Superior temporal gyrus (tissue), 1 donor: Measurements from ENCODE around the gene PCYT1A.
"Not testable (repeated sequence)": the region's sequence is repeated elsewhere in the genome, so short reads cannot be mapped to it uniquely, and the experiment has no call there.

ENCODE experiments used
- DNase-seq: peaks from one replicate; pipeline ENCODE4 v3.0.0-alpha.2; 2016; ENCODE audit errors: extremely low spot score

PCYT1A gene

DNA sequence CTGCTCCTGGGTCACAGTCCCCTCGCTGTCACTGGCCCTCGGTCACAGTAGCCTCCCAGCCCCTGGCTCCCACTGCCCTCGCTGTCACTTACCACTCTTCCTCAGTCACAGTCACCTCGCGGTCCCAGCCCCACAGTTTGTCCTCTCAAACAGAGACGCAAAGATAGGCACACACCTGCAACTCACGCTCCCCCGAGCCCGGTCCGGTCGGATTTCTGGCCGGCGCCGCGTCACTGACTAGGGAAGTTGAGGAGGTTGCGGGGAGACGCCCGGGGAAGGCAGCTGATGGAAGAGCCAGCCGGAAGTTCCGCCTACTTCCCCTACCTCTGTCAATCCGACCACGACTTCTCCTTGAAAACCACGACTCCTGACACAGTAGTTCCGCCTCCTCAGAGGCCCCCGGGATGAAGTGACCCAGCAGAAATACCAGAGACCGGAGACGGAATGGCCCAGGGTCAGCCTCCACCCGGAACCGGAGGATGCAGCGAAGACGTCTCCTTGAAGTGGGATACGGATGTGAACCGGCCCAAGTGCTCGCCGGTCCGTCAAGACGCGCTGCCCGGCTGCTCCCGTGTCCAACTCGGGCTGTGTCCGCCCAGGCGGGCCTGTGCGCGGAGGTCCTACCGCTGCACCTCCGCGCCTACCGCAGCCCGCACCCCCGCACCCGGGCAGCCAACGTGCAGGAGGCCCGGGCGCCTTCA is at the start of gene PCYT1A:
TSS of gene PCYT1A (minus strand) at position 287 of the 701 bp plus-strand sequence. CDS start 17,195 bp downstream, outside the sequence.
- peak; percentile 94 for DNase-seq

DNA sequence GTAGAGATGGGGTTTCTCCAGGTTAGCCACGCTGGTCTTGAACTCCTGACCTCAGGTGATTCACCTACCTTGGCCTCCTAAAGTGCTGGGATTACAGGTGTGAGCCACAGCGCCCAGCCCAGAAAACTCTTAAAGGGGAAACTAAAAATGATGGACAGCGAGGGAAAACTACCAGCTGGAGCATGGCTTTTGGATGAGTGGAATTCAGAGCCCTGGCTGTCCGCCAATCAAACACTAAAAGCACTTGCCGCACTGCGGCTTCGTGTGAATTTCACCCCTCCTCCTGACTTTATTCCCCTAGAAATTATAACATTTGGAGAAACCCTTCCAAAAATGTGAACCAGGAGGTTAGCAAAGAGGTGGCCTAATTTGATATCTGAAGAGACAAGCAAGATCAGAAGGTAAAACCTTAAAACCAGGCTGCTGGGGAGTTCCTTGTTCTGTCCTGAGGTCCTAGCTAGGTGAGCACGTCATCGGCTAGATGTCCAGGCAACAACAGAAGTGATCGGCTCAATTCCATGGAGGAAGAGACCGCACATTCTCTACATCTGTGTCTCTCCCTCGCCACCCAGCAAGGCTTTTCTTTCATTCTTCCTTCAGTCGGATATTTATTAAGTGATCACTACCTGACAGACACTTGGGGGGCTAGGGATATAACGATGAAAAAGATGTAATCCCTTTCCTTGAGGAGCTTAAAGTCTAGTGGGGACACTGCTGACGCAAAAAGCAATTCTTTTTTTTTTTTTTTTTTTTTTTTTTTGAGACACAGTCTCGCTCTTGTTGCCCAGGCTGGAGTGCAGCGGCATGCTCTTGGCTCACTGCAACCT is 49.0 kb upstream of the PCYT1A start:
- DNase-seq = no peak

DNA sequence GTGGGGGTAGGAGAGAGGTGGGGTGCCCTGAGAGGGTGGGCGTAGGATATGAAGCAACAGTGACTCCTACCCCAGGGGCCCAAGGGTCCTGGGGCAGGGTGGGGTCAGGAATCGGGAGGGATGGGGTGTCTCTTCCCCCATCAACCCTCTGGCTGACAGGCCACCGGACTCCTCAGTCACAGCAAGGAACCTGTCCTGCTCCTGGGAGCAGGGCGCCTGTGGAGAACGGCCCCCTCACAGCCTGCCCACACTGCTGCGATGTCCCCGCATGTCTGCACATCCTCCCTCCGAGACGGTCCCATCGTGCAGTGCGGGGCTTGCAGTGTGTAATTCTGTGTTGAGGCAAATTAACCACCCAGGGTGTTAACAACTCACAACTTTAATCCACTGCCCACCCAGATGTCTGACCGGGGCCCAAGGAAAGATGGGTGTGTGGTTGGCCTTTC is 48.0 kb upstream of the PCYT1A start:
- no peak for DNase-seq

DNA sequence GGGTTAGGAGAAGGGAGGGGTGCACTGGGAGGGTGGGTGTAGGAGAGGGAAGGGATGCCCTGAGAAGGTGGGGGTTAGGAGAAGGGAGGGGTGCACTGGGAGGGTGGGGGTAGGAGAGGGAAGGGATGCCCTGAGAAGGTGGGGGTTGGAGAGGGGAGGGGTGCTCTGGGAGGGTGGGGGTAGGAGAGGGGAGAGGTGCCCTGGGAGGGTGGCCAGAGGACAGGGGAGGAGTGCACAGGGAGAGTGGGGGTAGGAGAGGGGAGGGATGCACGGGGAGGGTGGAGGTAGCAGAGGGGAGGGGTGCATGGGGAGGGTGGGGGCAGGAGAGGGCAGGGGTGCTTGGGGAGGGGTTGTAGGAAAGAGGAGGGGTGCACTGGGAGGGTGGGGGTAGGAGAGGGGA is 47.5 kb upstream of the PCYT1A start:
- DNase-seq = no peak

DNA sequence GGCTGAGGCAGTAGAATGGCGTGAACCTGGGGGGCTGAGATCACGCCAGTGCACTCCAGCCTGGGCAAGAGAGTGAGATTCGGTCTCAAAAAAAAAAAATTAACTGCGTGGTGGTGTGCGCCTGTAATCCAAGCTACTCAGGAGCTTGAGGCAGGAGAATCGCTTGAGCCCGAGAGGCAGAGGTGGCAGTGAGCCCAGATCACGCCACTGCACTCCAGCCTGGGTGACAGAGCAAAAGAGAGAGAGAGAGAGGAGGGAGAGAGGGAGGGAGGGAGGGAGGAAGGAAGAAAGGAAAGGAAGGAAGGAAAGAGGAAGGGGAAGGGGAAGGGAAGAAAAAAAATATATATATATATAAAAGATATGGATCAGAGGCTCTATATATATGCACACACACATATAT is 44.6 kb upstream of the PCYT1A start:
- DNase-seq = no peak

DNA sequence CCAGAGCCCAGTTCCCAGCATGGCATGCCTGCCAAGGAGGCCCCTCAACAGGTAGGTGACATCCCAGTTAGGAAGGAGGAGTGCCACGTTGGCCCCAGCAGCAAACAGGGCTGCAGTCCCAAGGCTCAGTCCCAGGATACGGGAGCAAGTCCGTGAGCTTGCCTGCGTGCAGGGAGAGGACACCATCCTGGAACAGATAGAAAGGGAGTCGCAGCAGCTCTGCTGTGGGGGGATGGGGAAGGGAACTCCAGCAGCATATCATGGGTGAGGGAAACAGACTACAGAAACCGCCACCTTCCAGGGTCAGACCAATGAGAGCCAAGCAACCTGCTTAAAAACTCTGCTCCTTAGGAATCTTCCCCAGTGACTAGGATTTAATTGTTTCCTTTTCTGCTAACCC is 39.9 kb upstream of the PCYT1A start:
- no peak for DNase-seq

DNA sequence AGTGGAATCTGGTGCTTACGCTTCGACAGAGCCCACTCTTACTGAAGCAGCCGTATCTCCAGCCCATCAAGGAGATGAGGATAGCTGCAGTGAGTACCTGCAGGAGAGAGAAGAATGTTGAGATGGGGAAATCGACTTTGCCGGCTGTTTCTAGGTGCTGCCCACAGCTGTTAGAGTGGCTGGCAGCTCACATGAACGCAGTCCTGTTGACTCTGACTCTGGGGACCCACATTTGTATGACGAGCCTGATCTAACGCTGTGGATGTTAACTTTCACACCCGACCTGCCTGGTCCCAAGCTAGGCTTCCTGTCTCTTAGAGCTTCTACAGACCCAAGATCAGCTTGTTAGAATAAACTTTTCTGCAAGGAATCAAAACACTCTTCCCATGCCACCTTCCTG is 39.4 kb upstream of the PCYT1A start:
- DNase-seq = no peak

DNA sequence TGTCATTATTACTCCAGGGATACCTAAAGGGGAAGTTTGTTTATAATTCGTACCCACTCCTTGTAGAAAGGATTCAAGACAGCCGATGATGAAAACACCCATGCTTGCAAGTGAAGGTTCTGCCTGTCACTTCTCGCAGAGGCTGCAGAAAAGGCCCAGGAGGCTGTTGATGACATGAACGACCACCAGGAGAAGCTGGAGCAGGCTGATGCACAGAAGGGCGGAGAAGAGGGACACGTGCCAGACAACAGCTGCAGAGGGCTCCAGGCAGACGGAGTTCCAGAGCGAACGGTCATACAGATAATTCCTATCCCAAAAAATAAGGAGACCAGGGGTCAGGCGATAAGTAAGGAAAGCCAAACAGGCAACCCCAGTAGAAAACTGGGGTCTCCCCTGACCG is 36.2 kb upstream of the PCYT1A start:
- no peak for DNase-seq

DNA sequence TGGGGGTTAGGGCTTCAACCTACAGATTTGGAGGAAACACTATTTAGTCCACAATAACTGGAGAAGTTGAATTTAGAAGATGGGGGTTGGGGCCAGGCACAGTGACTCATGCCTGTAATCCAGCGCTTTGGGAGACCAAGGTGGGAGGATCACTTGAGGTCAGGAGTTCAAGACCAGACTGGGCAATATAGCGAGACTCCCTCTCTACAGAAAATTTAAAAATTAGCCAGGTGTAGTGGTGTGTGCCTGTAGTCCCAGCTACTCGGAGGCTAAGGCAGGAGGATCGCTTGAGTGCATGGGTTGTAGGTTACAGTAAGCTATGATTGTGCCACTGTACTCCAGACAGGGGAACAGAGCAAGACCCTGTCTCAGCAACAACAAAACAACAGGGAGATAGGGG is 35.5 kb upstream of the PCYT1A start:
- DNase-seq = no peak

DNA sequence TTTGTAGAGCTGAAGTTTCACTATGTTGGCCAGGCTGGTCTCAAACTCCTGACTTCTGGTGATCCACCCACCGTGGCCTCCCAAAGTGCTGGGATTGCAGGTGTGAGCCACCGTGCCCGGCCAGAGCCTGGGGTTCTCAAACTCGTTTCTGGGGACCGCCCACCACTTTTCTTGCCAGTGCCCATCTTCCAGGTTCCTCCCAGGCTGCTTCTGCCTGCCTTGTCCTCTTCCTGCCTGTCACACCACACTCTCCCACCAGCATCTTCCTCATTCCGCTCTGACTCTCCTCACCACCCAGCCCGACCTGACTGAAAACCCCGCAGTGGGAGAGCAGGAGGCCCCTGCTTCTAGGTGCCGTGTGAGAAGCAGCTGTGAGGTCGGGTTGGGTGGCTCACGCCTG is 33.6 kb upstream of the PCYT1A start:
- DNase-seq = no peak

DNA sequence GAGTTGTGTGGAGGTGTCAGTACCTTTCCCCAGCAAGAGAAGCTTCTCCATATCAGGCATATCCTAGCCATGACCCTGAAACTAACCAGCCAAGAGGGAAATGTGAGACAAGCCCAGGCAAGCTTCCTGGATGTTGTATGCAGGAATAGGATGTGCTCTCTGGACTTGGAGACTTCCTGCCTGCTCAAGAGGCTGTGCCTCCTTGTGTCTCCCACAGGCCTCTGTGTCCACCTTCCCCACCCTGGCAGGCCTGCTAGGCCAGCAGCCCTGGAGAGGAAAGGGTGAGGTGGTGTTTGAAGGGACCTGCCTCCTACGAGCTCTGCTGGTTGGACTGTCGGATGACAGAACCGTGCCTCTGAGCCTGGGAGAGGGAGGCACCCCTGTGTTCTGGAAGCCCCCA is 32.6 kb upstream of the PCYT1A start:
- DNase-seq = no peak

DNA sequence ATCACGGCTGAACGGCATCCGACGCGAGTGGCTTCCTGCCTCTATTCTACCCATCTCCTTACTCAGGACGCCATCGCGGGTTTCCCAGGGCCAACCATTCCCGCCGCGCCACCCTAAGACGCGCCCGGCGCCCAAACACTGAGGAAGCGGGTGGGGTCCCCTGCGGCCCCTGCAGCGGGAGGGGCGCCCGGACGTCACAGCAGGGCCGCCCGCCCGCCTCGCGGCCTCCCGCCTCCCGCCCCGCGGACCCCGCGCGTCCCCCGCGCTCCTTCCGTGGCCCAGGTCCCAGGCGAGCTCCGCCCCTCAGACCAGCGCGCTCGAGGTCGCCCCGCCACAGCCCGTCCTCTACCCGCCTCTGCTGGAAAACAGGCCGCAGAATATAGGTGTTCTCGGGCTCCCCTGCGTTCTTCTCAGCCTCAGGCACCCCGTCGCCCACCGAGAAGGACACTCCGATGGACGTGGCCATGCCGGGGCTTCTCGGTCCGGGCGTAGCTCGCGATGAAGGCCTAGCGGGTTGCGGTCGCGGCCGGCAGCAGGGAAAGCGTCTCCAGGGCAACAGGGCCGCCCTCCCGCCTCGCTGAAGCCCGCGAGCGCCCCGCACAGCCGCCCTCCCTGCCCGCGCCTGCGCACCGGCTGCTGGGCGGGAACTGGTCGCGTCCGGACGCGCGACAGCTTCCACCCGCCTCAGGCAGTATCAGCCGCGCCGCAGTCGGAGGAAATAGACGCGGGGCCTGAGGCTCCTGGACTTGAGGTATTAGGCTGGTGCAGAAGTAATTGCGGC is 30.4 kb upstream of the PCYT1A start, which contains the start of gene DYNLT2B:
TSS of gene DYNLT2B (minus strand) at position 554 of the 781 bp plus-strand sequence. CDS start at position 466, 88 bp downstream.
- peak; percentile 87 for DNase-seq

DNA sequence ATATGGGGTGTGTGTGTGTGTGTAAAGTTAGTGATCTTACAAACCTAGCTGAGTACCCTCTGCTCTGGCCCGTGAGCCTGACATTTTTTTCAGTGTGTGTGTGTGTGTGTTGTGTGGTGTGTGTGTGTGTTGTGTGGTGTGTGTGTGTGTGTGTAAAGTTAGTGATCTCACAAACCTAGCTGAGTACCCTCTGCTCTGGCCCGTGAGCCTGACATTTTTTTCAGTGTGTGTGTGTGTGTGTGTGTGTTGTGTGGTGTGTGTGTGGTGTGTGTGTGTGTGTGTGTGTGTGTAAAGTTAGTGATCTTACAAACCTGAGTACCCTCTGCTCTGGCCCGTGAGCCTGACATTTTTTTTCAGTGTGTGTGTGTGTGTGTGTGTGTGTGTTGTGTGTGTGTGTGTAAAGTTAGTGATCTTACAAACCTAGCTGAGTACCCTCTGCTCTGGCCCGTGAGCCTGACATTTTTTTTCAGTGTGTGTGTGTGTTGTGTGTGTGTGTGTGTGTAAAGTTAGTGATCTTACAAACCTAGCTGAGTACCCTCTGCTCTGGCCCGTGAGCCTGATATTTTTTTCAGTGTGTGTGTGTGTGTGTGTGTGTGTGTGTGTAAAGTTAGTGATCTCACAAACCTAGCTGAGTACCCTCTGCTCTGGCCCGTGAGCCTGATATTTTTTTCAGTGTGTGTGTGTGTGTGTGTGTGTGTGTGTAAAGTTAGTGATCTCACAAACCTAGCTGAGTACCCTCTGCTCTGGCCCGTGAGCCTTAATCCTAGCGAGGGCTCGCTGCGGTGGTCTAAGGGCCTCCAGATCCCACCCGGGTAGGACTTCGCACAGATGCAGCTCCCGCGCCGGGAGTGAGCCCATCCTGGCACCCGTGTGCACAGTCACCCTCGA is 29.5 kb upstream of the PCYT1A start:
- DNase-seq = not testable (repeated sequence)

DNA sequence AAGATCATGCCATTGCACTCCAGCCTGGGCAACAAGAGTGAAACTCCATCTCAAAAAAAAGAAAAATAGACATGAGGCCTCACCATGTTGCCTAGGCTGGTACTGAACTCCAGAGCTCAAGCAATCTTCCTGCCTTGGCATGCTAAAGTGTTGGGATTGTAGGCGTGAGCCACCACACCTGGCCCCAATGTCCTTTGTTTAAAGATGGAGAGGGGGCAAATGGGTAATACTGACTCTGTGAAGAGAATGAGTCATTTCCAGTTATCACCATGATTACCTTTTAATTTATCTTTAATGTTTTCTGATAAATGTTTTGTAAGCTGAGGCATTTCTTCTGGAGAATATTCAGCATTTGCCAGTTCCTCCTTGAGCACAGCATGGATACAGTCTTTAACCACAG is 28.3 kb upstream of the PCYT1A start:
- no peak for DNase-seq

DNA sequence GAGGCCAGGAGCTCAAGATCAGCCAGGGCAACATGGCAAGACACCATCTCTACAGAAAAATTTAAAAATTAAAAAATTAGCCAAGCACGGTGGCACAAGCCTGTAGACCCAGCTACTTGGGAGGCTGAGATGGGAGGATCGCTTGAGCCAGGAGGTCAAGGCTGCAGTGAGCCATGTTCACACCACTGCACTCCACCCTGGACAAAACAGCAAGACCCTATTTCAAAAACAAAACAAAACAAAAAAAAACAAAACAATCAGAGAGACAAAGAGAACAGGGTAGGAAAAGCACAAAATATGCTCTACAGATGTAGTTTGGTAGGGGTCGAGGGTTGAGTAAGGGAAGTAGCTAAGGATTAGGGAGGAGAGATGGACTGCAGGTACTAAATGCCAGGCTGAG is 27.1 kb upstream of the PCYT1A start:
- no peak for DNase-seq

DNA sequence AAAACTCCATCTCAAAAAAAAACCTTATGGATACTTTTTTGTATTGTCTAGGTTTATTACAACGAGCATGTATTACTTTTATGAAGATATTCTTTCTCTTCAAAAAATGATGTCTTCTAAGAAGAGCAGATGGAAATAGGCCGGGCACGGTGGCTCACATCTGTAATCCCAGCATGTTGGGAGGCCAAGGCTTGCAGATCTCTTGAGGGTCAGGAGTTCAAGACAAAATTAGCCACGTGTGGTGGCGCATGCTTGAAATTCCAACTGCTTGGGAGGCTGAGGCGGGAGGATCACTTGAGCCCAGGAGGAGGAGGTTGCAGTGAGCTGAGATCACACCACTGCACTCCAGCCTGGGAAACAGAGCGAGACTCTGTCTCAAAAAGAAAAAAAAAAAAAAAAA is 26.6 kb upstream of the PCYT1A start:
- not testable (repeated sequence) for DNase-seq

DNA sequence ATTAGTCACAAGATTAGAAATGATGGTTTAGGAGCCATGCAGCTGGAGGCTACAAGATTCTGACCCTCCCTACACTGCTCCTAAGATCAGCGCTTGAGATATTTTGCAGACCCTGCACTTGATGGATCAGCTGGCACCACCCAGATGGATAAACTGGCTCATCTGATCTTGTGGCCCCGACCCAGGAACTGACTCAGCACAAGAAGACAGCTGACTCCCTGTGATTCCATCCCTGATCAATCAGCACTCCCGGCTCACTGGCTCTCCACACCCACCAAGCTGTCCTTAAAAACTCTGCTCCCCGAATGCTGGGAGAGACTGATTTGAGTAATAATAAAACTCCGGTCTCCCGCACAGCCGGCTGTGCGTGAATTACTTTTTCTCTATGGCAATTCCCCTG is 15.4 kb upstream of the PCYT1A start:
- not testable (repeated sequence) for DNase-seq

DNA sequence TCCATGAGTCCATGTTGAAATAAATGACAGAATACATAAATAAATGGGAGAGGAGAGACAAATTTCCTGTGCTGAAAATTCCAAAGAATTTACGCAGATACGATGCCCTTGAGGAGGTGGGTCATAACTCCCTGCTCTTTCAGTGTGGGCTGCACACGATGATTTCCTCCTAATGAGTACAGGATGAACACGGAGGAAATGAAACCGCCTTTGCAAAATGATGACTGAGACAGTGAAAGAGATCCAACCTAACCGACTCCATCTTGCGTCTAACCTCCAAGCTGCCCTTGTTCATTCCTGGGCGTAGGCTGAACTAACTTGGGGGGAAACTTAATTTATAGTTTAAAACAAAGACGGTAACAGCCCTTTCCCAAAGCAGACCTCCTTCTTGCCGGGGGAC is 15.0 kb upstream of the PCYT1A start:
- DNase-seq = not testable (repeated sequence)

DNA sequence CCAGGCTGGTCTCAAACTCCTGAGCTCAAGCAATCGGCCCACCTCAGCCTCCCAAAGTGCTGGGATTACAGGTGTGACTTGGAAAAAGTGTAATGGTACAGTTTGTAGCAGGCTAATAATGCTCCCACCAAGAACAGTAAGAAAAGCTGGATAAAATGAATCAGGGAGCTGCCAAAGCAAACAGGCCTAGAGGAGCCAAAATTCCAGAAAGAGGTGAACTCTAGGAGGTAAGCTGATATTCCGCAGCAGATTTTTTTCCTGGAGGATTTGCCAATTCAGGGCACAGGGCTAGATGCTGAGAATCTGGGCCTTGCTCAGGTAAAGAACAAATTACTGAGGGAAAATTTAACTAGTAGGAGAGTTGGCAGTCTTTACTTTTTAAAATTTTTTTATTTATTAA is 11.0 kb upstream of the PCYT1A start:
- no peak for DNase-seq

DNA sequence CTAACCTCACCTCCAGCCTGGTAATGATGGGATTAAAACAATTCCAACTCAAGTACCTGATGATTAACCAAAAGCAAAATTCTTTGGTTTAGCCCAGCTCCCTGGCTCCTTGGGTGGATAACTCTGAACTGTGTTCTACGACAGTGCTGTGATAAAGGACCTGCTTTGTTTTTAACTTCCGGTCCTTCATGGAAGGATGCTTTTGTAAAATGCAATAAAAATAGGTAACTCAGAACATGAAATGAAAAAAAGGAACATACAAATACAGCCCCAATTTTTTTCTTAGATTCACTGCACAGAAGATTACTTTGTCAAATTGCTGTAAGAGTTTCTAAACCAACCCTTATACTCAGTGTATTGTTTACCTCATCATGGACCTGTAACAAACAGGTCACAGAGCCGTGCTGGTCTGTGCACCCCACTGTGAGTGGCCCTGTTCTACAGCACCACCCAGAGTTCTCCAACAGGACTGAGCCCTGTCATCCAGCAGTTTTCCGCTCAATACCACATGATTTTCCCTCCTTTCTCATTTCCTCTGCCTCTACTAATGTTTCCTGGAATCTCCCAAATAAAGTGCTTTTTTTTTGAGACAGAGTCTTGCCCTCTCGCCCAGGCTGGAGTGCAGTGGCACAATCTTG is 4.9 kb upstream of the PCYT1A start:
- DNase-seq = no peak

DNA sequence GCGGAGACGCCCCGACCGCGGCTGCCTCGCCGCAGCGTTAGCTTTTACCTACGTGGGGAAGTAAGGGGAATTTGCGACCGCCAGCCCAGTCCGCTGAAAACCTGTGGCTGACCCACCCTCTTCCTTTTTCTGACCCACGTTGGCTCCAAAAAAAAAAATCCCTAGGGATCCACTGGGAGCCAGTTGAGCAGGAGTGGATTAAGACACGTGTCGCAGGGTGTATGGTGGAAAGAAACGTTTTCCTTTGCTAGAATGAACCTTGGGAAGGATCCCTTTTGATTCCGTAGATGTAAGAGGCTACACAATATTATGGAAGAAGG is 575 bp upstream of the PCYT1A start:
- no peak for DNase-seq
